NCI-H2196 (cell line): ENCODE results near the gene LINC00237.
A peak's percentile ranks its signal among the peaks of the same experiment; 100 is the strongest.

ENCODE experiments used
- DNase-seq: peaks from one replicate; lab custom pipeline; 2025; ENCODE audit not compliant: unreplicated experiment; lab: John Stamatoyannopoulos, UW

The LINC00237 gene

GRCh38 chr20:21106171-21107017 is at the start of gene LINC00237:
Gene LINC00237 (minus strand): TSS chr20:21106358.
- no peak for DNase-seq

- DNase-seq = no peak
Measured at GRCh38 chr20:21155268-21155667, 49.1 kb upstream of the LINC00237 start.

GRCh38 chr20:21154692-21155091 is 48.5 kb upstream of the LINC00237 start:
- no peak for DNase-seq

GRCh38 chr20:21151791-21152190 is 45.6 kb upstream of the LINC00237 start:
- no peak for DNase-seq

GRCh38 chr20:21149344-21149743 is 43.2 kb upstream of the LINC00237 start:
- no peak for DNase-seq

- no peak for DNase-seq
Measured at GRCh38 chr20:21147593-21147992, 41.4 kb upstream of the LINC00237 start.

- no peak for DNase-seq
Measured at GRCh38 chr20:21146215-21146614, 40.1 kb upstream of the LINC00237 start.

GRCh38 chr20:21145424-21145823 is 39.3 kb upstream of the LINC00237 start:
- DNase-seq = no peak

GRCh38 chr20:21143194-21143890 is 37.2 kb upstream of the LINC00237 start:
- DNase-seq = no peak

- no peak for DNase-seq
Measured at GRCh38 chr20:21141825-21142224, 35.7 kb upstream of the LINC00237 start.

- DNase-seq = no peak
Measured at GRCh38 chr20:21139881-21140566, 33.9 kb upstream of the LINC00237 start.

GRCh38 chr20:21137078-21137477 is 30.9 kb upstream of the LINC00237 start:
- DNase-seq = peak; percentile 60

GRCh38 chr20:21136015-21136732 is 30.0 kb upstream of the LINC00237 start:
- no peak for DNase-seq

- DNase-seq = no peak
Measured at GRCh38 chr20:21134883-21135493, 28.8 kb upstream of the LINC00237 start.

- DNase-seq = no peak
Measured at GRCh38 chr20:21133917-21134622, 27.9 kb upstream of the LINC00237 start.

GRCh38 chr20:21133404-21133803 is 27.2 kb upstream of the LINC00237 start:
- DNase-seq = no peak

GRCh38 chr20:21129861-21130260 is 23.7 kb upstream of the LINC00237 start:
- no peak for DNase-seq

- DNase-seq = no peak
Measured at GRCh38 chr20:21127201-21127981, 21.2 kb upstream of the LINC00237 start.

- DNase-seq = no peak
Measured at GRCh38 chr20:21126581-21126870, 20.4 kb upstream of the LINC00237 start.
